GM19351 (cell line): ENCODE measurements around the gene ZNF266.

Experiments used
- ATAC-seq: cut with Tn5 transposase; IDR thresholded peaks from one replicate; pipeline ENCODE4 v1.9.1; 2021; ENCODE audit warnings: mild to moderate bottlenecking, moderate library complexity; ENCODE audit not compliant: unreplicated experiment

Gene ZNF266

DNA sequence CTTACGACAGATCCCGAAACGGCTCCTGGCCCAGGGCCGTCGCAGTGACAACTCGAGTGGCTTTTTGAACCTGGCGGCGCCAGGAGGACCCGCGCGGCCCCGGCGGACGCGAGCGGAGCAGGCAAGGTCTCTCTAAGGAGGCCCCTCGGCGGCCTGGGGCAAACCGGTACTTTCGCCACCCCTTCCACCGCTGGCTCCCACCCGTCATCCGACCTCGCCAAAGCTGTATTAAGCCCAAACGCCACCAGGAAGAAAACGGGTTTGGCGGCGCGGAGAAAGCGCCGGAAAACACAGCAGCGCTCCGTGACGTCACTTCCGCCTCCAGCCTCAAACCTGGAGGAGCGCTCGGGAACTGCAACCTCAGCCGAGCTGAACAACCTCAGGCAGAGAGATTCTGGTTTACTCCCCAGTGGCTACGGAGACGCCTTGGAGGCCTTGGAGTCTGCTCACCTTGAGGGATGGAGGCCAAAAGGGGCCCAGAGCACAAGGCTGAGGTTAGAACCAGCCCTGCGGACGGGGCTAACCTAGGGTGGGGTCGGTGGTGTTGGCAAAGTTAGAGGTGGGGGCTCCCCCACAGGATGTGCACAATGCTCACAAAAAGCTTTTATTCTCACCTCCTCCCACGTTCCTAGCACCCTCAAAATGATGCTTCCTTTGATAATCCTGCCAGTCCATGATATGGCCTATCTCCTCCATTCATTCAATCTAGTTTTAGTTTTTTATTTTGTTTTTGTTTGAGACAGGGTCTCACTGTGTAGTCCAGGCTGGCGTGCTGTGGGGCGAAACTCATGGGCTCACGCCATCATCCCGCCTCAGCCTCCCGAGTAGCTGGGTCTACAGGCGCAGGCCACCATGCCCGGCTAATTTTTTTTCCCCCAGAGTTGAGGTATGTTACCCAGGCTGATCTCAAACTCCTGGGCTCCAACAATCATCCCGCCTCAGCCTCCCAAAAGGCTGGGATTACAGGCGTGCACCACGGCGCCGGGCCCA is at the start of gene ZNF266:
TSS of gene ZNF266 (minus strand) at position 295 of the 990 bp plus-strand sequence. CDS start 15,484 bp downstream, outside the sequence.
- peak; percentile 91 for ATAC-seq

DNA sequence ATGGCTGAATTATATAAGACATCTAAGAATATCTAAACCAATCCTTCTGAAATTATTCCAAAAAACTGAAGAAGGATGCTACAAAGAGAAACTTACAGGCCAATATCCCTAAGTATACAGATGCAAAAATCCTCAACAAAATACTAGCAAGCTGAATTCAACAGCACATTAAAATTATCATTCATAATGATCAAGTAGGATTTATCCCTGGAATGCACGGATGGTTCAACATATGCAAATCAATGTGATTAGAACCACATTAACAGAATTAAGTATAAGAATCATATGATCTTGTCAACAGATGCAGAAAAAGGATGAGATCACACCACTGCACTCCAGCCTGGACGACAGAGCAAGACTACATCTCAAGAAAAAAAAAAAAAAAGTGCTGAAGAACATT is 49.8 kb upstream of the ZNF266 start:
- ATAC-seq = no peak

DNA sequence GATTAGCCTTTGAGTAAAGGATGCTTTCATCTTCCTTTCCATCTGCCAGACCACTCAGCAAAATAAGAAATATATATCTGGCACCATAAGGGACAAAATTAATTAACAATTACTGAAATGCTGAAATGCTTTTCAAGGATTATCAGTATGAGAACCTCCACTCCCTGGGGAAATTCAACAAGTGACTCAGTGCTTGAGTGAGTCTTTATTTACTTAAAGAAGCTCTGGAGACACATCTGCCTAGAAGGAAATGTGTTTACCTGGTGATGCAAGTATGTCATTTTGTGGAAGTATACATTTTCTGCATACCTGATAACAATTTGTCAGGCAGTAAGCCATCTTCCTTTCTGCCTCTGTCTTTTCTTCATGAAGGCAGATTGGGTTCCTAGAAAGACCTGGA is 39.6 kb upstream of the ZNF266 start:
- ATAC-seq = no peak

DNA sequence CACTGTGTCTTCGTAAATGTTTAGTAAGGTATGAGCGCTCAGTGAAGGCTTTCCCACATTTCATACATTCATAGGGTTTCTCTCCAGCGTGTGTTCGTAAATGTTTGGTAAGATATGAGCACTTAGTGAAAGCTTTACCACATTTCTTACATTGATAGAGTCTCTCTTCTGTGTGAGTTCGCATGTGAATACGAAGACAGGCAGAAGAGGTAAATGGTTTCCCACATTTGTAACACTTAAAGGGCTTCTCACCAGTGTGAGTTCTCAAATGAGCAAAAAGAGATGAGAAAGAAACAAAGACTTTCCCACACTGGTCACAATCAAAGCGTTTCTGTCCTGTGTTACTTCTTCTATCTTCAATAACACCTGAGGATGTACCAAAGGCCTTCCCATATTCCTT is 31.8 kb upstream of the ZNF266 start:
- ATAC-seq = no peak

DNA sequence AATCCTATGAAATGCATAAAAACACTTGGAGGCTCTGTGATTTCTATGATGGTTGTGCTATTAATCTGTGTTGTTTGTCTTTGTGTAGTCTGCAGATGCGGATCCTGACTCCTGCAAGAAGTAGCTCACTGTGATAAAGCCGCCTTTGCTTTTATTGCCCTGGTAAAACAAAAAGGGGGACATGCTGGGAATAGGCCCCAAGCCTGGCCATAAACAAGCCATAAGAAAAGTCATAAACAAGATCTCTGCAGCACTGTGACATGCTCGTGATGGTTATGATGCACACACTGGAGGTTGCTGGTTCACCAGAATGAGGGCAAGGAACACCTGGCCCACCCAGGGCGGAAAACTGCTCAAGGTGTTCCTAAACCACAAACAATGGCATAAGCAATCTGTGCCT is 26.6 kb upstream of the ZNF266 start:
- ATAC-seq = no peak

DNA sequence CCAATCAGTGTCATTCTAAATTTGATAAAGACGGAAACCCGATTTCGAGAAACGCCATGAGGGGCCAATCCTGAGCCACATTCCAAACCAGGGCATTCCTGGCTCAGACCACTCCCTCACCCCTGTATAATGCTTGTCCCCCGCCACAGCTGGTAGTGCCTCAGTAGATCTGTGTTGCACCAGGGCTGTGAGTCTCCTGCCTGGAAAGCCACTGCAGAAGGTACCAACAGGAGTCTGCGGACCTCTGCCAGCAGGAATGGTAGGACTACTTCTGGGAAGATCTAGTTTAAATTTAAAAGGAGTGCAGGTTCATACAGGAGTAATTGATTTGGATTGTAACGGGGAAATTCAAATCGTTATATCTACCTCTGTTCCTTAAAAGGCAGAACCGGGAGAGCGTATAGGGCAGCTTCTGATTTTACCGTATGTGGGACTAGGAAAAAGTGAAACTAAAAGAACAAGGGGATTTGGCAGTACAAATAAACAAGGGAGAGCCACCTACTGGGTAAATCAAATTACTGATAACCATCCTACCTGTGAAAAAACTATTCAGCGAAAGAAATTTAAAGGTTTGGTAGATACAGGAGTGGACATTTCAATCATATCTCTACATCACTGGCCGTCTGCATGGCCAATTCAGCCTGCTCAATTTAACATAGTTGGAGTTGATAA is 20.8 kb upstream of the ZNF266 start:
- no peak for ATAC-seq

DNA sequence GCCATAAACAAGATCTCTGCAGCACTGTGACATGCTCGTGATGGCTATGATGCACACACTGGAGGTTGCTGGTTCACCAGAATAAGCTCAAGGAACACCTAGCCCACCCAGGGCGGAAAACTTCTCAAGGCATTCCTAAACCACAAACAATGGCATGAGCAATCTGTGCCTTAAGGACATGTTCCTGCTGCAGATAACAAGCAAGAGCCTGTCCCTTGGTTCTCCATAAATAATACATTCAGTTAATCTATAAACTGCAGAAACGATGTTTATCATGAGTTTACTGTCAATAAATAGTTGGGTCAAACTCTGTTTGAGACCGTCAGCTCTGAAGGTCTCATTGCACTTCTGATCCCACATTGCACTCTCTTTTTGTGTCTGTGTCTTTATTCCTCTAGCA is 18.6 kb upstream of the ZNF266 start:
- no peak for ATAC-seq

DNA sequence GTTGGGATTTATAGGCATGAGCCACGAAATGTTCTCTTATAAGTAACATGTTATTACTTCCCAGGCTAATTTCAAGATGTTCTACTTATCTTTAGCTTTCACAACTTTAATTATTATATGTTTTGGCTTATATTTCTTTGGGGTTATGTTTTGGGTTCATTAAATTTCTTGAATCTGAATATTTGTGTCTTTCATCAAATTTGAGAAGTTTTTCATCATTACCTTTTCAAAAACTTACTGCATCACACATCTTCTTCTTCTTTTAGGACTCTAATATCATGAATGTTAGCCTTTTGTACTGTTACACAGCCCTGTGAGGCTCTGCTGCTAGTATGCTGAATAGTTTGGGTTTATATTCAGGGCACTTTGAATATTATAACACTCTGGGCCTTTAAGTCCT is 9.7 kb upstream of the ZNF266 start:
- no peak for ATAC-seq

DNA sequence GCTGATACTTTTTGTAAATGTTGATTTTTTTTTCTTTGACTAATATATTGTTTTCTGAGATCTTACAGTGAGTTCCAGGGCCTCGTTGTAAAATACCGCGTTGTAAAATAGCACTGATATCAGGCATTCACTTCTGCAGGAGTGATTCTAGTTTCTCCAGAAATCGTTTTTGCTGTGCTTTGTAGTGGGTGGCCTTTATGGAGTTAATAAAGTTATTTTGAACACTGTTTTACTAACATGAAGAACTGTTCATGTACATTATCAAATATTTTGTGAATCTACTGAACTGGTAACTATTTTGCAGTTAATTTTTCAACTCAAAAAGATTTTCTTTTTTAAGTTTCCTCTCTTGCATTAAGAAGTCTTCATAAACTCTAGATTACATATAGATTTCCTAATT is 985 bp upstream of the ZNF266 start:
- ATAC-seq = no peak

DNA sequence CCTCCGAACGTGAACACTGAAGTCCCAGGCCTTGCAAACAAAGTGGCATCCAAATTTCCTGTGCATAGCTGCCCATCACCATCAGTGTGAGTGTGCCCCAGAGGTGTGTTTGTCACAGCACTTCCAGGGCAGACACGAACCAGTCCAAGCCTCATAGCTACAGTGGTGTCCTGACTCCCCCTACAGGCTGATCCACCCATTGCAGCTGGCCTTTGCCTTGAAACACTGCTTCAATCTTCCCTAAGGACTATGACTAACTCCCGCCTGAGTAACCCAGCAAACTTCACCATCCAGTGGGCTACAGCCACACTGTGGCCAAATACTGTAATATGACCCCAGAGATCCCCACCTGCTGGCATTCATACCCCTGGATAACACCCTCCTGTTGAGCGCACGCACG is 3.9 kb downstream of the ZNF266 start:
- ATAC-seq = no peak

DNA sequence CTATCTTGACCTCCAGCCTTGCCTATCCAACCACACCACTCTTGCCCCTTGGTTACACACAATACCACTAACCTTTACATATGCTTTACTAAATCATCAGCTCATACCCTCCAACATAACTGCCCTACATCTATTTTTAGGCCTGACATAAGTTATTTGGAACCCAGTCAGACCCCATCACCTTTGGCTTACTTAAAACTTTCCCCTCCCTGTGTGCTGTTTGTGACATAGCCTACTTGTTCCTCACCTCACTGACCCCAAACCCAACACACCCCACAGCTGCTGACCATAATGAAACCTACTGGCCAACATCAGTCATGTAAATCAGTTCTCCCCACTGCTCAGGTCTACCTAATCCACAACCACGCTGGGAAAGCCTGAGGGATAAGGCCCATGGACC is 4.9 kb downstream of the ZNF266 start:
- no peak for ATAC-seq

DNA sequence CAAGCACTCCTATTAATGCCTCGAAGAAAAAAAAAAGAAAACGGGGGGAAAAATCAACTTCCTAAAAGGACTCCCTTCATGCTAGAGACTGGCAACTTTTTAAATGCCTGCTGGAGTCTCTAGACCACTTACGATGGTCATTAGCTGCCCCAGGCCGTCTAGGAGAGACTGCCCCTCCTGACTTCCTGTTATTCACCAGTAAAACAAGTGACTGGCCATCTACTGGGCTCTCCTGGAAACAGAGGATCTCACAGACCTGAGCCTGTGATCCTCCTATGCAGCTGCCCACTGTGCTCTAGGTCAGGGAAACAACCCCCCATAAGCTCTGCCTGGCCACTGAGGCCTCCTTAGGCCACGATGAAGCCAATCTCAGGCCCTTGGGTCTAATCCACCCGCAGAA is 7.4 kb downstream of the ZNF266 start:
- ATAC-seq = no peak

DNA sequence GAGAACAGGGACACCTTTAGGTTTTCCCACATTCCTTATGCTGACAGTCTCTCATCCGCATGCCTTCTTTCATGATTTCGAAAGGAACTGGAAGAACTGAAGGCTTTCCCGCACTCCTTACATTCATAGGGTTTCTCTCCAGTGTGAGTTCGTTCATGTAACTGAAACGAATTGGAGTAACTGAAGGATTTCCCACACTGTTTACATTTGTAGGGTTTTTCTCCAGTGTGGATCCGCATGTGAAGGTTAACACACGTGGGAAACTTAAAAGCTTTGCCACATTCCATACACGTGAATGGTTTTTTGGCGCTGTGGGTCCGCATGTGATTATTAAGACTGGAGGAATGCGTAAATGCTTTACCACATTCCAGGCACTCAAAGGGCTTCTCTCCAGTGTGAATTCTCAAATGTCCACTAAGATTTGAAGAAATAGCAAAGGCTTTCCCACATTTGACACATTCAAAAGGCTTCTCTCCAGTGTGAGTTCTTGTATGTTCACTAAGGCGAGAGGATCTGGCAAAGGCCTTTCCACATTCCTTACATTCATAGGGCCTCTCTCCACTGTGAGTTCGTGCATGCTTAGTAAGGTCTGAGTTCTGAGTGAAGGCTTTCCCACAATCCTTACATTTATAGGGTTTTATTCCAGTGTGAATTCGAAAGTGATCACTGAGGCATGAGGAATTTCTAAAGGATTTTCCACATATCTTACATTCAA is 22.0 kb downstream of the ZNF266 start:
- no peak for ATAC-seq

DNA sequence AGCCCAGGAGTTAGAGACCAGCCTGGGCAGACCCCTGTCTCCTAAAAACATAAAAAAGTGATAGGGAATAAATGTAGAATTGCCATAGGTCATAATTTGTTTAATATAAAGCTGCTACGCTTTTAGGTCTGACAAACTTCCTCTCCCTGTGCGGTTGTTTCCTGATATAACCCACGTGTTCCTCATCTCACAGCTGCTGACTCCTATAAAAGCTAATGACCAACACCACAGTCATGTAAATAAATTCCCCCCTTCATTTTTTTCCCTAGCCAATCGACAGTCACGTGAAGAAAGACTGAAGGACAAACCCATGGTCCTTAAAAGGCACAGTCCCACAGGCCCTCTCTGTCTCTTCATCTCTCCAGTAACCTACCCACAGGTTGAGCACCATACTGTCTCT is 27.5 kb downstream of the ZNF266 start:
- ATAC-seq = no peak

DNA sequence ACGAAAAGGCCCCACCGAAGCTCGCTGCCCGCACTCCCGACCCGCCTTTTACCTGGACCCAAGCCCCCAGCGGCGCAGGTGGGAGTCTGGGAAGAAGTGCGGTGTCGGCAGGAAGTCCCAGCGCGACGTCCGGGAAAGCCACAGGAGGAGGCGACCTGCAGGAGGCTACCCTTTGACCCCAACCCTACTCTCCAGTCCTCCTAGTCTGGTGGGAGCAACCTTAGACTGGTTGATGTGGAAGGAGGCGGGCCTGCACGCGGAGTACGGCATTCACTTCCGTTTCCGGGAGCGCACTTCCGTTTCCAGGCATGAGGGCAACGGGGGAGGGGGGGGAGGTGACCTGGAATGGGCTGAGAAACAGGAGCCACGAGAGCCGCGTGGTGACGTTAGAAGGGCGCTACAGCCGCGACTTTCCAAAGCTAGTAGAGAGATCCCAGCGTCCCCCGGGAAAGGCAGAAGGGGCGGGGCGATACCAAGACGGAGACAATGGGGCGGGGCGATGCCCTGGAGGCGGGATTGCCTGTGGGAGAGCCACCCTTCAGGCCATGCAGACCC is 28.5 kb downstream of the ZNF266 start:
- ATAC-seq = no peak

DNA sequence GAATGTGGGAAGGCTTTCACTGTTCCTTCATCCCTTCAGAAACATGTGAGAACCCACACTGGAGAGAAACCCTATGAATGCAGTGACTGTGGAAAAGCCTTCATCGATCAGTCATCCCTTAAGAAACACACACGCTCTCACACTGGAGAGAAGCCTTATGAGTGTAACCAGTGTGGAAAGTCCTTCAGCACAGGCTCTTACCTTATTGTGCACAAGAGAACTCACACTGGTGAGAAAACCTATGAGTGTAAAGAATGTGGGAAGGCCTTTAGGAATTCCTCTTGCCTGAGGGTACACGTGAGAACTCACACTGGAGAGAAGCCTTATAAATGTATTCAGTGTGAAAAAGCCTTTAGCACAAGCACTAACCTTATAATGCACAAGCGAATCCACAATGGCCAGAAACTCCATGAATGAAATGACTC is 54.0 kb downstream of the ZNF266 start:
- ATAC-seq = no peak

DNA sequence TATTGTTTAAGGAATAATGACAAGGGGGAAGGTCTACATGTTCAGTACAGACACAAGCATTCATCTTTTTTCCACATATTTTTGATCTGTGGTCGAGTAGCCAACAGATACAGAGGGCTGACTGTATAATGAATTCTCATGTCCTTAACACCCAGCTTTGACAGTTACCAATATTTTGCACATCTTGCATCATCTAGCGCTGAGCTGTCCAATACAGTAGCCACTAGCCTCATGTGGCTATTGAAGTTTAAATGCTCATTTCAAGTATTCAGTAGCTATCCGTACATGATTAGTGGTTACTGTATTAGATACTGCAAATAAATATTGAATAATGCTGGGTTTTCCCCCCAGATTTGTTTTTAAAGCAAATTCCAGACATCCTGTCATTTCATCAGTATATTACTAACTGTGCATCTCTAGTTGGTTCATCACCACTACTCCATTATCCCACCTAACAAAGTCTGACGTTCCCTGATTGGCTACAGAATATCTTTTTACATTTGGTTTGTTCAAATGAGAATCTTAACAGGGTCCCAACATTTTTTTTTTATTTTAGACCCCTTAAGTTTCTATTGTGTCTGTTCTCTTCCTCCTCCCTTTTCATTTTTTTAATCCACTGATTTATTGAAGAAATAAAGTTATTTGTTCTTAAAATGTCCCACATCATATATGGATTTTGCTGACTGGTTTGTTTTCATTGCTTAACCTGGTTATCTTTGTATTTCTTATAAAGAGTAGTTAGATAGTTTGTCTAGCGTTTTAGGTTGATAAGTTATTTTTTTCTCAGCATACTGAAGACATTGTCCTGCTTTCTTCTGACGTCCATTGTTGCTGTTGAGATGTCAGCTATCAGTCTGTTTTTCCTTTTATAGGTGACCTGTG is 64.4 kb downstream of the ZNF266 start:
- ATAC-seq = no peak

DNA sequence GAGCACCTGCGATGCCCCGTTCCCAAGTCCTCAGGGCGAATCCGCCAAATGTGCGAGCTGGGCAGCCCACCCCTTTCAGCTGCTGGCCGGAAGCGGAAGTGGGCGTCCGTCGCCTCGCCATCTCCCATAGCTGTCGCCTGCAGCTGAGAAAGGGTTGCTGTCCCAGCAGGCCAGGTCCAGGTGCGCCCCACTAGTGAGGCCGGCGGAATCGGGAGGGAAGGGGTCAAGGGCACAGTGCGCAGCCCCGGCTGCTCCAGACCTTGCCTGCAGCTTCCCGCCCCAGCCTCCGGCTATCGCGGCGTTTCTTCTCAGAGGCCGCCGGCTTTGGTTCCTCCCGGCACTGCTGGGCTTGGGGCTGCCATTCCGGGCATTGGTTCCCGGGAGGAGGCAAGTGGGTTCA is 72.5 kb downstream of the ZNF266 start, which contains the start of gene ZNF177:
TSS of gene ZNF177 (plus strand) at position 109 of the 400 bp plus-strand sequence. CDS start 15,299 bp downstream, outside the sequence.
- no peak for ATAC-seq
